ENCODE results near the gene MIDN.

MIDN gene

DNA sequence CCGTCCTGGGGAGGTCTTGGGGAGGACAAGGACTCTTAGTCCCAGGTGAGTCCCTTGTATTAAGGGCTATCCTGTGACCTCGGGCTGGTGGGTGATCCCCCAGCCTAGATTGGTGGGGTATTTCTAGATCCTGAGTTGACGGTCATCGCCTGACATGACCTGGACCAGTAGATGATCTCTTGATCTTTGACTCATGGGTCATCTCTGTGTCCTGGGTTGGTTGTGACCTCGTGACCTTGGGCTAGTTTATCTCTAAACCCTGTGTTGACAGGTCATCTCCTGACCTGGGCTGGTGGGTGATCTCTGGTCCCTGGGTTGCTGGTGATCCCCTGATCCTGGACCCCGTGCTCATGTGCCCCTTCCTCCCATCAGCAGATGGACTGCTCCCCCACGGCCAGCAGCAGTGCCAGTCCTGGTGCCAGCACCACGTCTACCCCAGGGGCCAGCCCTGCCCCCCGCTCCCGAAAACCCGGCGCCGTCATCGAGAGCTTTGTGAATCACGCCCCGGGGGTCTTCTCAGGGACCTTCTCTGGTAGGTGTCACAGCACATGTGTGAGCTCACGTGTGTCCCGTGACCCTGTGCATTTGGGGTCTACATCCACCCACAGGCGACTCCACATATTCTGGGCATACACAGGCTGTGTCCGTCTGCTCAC, 6.3 kb downstream of the MIDN start:
- TF ChIP-seq, protein P1, sequence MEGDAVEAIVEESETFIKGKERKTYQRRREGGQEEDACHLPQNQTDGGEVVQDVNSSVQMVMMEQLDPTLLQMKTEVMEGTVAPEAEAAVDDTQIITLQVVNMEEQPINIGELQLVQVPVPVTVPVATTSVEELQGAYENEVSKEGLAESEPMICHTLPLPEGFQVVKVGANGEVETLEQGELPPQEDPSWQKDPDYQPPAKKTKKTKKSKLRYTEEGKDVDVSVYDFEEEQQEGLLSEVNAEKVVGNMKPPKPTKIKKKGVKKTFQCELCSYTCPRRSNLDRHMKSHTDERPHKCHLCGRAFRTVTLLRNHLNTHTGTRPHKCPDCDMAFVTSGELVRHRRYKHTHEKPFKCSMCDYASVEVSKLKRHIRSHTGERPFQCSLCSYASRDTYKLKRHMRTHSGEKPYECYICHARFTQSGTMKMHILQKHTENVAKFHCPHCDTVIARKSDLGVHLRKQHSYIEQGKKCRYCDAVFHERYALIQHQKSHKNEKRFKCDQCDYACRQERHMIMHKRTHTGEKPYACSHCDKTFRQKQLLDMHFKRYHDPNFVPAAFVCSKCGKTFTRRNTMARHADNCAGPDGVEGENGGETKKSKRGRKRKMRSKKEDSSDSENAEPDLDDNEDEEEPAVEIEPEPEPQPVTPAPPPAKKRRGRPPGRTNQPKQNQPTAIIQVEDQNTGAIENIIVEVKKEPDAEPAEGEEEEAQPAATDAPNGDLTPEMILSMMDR (IDR thresholded peaks at IDR 0.05; ENCODE audit: insufficient read depth, low read depth, low read length, missing control alignments): no peak
- DNase-seq (ENCODE audit: low read depth): no peak
- no peak overlapping the region for H3K4me3 ChIP-seq (ENCODE audit: low read length)

DNA sequence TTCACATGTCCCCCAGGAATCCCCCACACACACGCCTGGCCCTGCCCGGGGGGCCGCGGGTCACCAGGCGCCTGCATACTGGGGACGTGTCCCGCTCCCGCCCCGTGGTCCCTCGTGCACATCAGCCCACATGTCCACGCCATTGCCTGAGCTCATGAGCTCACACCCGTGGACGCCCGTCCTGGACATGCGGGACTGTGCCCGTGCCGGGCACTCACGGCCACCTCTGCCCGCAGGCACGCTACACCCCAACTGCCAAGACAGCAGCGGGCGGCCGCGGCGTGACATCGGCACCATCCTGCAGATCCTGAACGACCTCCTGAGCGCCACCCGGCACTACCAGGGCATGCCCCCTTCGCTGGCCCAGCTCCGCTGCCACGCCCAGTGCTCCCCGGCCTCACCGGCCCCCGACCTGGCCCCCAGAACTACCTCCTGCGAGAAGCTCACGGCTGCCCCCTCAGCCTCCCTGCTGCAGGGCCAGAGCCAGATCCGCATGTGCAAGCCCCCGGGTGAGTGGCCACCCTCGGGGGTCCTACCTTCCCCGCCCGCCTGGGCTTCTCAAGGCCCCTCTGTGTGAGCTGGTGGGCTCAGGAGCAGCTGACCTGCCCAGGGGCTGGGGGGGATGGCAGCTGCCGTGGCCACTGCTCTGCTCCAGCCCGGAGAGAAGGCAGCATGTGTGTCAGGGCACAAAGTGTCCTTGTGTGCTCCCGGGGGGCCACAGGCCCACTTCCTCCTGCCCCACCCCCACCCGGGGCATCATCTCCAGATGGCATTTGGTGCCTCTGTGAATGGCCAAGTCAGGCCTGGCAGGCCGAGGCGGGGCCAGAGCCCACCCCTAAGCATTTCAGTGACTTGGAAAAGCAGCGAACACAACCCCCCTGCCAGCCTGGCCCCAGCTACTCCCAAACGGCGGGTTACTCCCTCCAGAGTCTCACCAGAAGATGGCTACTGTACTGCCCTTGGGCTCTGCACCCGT, 7.1 kb downstream of the MIDN start:
- TF ChIP-seq, protein P1 (IDR thresholded peaks at IDR 0.05; ENCODE audit: insufficient read depth, low read depth, low read length, missing control alignments): no peak
- no peak for DNase-seq (ENCODE audit: low read depth)
- no peak overlapping the region for H3K4me3 ChIP-seq (ENCODE audit: low read length)

DNA sequence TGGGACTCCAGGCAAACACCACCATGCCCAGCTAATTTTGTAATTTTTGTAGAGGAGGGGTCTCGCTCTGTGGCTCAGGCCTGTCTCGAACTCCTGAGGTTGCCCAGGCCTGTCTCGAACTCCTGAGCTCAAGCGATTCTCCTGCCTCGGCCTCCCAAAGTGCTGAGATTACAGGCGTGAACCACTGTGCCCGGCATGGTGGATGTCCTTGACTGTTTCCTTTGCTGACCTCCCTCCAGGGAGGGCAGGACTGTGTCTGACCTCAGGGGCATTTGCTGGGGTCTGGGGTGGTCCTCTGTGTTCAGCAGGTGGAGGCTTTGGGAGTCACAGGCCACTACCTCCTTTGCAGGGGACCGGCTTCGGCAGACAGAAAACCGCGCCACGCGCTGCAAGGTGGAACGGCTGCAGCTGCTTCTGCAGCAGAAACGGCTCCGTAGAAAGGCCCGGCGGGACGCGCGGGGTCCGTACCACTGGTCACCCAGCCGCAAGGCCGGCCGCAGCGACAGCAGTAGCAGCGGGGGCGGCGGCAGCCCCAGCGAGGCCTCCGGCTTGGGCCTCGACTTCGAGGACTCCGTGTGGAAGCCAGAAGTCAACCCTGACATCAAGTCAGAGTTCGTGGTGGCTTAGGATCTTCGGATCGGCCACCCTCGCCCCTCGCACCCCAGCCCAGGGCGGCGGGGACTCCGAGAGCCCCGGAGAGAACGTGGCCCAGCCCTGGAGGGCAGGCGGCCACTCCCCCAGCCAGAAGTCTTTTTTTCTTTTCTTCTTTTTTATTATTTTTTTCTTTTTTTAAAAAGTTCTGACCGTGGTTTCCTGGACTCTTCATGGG, 8.5 kb downstream of the MIDN start:
- no peak overlapping the region for H3K4me3 ChIP-seq (ENCODE audit: low read length)
- no peak for DNase-seq (ENCODE audit: low read depth)
- TF ChIP-seq, protein P1 (IDR thresholded peaks at IDR 0.05; ENCODE audit: insufficient read depth, low read depth, low read length, missing control alignments): no peak

DNA sequence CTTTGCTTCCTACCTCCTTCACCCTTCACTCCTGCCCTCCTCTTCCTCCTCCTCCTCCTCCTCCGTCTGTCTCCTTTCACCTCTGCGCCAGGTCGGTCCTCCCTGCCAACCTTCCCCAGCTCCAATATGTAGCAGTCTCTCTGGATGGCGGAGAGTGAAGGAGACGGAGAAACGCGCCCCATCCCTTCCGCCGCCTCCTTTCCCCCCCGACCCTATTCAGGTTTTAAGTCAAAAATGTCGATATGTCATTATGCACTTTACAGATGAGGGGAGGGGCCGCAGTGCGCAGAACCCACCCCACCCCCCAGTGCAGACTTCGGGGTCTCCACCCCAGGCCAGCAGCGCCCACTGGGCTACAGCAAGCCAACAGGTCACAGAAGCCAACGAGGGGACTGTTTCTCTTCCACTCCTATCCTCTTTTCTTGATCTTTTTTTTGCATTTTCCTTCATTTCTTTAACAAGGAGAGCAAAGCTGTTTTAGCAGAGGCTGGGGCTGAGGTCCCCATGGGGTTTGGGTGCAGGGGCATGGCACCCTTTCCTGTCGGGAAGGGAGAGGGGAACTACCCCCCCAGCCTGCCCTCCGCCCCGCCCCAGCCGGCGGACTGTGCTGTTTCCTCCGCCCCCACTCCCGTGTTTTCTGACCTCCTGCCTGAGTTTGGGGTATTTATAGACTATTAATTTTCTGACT, 9.2 kb downstream of the MIDN start:
- no peak overlapping the region for H3K4me3 ChIP-seq (ENCODE audit: low read length)
- TF ChIP-seq, protein P1 (IDR thresholded peaks at IDR 0.05; ENCODE audit: insufficient read depth, low read depth, low read length, missing control alignments): no peak
- no peak for DNase-seq (ENCODE audit: low read depth)

DNA sequence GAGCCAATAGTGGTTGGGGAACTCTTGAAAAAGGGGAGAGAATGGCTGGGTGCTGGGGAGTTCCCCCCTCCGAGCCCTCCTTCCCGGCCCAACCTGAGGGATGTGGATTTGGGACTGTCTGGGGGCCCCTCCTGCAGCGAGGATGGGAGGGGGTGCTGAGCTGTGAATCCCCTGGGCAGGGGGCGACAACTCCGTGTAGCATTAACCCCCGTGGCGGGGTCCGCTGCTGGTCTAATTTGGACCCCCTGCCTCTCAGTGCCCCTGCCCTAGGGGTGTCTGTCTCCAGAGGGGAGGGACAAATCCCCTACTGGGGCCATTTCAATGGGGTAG, 9.7 kb downstream of the MIDN start:
- TF ChIP-seq, protein P1 (IDR thresholded peaks at IDR 0.05; ENCODE audit: insufficient read depth, low read depth, low read length, missing control alignments): no peak
- no peak for DNase-seq (ENCODE audit: low read depth)
- H3K4me3 ChIP-seq (ENCODE audit: low read length): no peak overlapping the region

DNA sequence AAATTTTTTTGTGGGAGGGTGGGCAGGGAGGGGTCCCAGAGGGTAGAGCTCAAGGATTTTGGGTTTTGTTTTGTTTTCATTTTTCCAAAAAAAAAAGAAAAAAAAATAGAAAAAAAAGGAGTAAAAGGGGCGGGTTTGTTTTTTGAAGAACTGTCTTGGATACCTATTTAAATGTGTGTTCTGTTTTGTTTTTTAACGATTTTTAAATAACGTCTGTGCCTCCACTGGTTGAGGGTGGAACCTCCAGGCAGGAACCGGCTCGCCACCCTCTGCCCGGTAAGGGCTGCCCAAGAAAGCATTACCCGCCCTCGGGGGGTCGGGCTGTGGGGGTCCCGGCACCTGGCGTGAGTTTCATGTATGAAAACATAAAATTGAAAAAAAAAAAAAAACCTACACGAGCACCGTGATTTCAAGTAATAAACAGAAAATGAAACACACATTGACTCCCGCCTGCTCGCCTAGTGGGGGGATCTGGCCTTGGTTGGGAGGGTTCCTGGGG, 10.4 kb downstream of the MIDN start:
- TF ChIP-seq, protein P1 (IDR thresholded peaks at IDR 0.05; ENCODE audit: insufficient read depth, low read depth, low read length, missing control alignments): no peak
- no peak overlapping the region for H3K4me3 ChIP-seq (ENCODE audit: low read length)
- DNase-seq (ENCODE audit: low read depth): no peak
